HG03571 (cell line): ENCODE measurements around the gene WDCP.
"Not testable (repeated sequence)": the region's sequence is repeated elsewhere in the genome, so short reads cannot be mapped to it uniquely, and the experiment has no call there.

Experiments
- ATAC-seq: cut with Tn5 transposase; IDR thresholded peaks from one replicate; pipeline ENCODE4 v1.9.1; 2021; ENCODE audit not compliant: unreplicated experiment

Gene WDCP

GRCh38 chr2:24022975-24023575, 24.1 kb downstream of the WDCP start:
- ATAC-seq, result no peak

GRCh38 chr2:24022324-24022974, 24.7 kb downstream of the WDCP start:
- no peak for ATAC-seq

DNA sequence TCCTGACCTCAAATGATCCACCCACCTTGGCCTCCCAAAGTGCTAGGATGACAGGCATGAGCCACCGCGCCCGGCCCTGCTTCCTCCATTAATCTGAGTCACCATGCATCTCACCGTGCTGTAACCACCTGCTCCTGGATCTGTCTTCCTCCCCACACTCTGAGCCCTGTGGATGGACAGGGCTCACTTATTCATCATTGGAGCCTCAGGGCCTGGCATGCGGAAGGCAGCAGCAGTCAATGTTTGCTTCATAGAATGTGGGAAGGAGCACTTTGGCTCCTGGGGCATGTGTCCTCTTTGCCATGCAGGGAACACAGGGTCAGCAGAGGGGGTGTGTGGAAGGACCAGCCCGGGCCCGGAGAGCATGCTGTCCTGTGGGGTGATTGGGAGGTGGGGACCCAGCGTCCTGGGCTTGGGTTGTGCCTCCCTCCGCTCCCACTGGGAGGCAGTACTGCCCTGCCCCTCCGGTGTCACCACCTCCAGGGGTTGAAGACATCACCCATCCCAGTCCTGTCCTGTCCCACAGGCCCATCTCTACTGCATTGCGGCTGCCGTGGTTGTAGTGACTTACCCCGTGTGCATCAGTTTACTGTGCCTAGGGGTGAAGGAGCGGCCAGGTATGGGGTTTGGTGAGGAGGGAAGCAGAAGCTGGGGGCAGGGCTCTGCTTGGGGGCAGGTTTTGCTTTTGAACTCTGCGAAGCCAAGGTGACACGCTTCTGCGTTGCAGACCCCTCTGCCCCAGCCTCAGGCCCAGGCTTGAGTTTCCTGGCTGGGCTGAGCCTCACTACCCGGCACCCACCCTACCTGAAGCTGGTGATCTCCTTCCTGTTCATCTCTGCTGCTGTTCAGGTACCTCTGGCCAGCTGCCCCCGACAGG, 25.8 kb downstream of the WDCP start:
- ATAC-seq, result no peak

GRCh38 chr2:24020244-24020643, 26.9 kb downstream of the WDCP start:
- ATAC-seq, result no peak

DNA sequence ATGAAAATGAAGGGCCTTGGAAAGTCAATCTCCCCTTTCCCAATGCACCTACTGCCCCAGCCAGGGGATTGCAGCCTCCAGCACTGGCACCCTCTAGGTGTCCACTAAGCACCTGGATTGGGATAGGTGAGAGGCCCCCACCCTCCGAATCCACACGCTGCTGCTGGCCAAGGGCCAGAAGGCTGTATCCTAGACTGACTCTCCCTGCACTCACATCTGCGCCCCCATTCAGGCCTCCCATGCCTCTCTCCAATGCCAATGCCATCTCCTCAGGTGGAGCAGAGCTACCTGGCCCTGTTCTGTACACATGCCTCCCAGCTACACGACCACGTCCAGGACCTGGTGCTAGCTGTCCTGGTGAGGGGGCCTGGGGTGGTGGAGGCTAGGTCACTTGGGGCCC, 27.5 kb downstream of the WDCP start:
- ATAC-seq, result no peak

DNA sequence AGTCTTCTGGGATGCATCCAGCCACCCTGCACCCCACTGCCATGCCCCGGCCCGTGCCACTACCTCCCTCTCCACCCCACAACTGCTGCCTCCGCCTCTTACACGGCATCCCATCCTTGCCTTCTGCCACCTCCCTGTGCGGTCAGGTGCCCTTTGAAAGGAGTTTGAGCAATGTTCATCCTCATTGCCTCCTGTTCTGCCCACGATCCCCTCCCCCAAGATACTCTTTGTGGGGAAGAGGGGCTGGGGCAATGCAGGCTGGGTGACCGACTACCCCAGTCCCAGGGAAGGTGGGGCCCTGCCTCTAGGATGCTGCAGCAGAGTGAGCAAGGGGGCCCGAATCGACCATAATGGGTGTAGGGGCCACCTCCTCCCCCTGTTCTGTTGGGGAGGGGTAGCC, 28.9 kb downstream of the WDCP start:
- ATAC-seq, result no peak

DNA sequence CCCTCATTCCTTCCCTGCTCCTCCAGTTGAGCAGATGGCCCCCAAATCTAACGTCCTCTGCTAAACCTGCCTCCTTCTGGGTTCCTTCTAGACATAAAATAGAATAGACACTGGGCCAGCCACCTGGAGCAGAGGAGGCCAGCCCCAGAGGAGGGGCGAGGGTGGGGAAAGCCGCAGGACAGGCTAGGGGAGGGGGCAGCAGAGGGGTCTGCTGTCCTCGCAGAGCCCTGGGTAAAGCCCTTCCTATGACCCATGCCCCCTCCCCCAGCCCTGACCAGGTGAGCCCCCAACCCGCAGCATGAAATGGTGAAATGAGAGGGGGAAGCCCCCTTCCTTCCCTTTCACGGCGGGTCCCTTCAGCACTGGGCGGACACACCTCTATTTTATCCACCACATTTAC, 29.5 kb downstream of the WDCP start:
- ATAC-seq, result no peak

DNA sequence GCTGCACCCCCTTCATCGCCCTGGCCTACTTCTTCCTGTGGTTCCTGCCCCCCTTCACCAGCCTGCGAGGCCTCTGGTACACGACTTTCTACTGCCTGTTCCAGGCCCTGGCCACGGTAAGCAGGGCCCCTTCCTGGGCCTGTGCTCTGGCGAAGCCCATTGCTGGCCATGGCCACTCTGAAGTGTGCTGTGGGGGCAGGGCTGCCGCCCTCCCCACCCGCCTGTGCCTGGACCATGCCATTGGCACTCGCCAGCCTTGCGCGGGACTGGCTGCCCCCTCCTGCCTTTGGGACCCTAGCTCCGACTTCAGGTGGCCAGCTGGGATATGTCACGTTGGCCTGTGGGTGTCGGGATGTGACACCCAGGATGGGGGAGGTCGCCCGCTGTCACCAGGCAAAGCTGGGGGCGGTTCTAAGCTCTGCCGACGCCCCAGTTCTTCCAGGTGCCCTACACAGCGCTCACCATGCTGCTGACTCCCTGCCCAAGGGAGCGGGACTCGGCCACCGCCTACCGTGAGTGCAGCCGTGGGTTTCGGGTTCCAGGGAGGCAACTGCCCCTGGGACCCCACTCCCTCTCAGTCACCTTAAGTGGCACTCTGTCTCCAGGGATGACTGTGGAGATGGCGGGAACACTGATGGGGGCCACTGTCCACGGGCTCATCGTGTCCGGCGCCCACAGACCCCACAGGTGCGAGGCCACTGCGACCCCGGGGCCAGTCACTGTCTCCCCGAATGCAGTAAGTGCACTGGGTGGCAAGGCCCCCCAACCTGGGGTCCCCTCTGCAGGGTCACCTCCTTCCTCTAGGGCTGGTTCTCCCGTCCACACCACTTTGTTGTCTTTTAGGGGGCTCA, 30.1 kb downstream of the WDCP start:
- ATAC-seq, result no peak

GRCh38 chr2:24016376-24016761, 30.8 kb downstream of the WDCP start:
- no peak for ATAC-seq

- ATAC-seq, result no peak
Observed at GRCh38 chr2:24015562-24016375, 31.4 kb downstream of the WDCP start.

DNA sequence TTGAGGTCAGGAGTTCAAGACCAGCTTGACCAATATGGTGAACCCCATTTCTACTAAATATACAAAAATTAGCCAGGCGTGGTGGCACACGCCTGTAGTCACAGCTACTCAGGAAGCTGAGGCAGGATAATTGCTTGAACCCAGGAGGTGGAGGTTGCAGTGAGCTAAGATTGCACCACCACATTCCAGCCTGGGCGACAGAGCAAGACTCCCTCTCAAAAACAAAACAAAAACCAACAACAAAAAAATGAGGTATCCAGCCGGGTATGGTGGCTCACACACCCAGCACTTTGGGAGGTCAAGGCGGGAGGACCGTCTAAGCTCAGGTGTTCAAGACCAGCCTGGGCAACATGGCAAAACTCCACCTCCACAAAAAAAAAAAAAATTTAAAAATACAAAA, 32.3 kb downstream of the WDCP start:
- not testable (repeated sequence) for ATAC-seq

DNA sequence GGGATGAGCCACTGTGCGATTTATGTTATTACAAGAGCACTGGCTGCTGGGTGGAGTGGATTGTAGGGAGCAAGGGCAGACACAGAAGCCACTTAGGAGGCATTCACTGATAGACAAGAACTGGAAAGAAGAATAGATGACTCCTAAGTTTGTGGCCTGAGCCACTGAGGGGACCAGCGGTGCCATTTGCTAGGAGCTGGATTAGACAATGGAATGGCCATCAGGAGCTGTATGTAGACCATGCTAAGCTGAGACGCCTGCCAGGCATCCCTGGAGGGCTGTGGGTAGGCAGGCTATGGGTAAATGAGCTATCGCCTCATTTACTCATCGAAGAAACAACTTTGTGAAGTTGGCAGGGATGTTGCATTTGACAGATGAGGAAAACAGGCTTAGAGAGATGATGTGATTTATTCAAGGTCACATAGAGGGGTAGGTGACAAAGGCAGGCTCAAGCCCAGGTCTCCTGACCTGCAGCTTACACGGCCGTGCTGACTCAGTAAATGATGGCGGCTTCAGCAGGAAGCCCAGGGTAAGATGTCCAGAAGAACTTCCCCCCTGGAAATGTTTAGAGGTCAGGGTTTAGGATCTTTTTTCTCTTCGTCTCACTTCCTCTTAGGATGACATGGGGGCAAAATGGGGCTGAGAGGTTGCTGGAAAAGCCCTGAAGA, 34.5 kb downstream of the WDCP start:
- ATAC-seq, result no peak

DNA sequence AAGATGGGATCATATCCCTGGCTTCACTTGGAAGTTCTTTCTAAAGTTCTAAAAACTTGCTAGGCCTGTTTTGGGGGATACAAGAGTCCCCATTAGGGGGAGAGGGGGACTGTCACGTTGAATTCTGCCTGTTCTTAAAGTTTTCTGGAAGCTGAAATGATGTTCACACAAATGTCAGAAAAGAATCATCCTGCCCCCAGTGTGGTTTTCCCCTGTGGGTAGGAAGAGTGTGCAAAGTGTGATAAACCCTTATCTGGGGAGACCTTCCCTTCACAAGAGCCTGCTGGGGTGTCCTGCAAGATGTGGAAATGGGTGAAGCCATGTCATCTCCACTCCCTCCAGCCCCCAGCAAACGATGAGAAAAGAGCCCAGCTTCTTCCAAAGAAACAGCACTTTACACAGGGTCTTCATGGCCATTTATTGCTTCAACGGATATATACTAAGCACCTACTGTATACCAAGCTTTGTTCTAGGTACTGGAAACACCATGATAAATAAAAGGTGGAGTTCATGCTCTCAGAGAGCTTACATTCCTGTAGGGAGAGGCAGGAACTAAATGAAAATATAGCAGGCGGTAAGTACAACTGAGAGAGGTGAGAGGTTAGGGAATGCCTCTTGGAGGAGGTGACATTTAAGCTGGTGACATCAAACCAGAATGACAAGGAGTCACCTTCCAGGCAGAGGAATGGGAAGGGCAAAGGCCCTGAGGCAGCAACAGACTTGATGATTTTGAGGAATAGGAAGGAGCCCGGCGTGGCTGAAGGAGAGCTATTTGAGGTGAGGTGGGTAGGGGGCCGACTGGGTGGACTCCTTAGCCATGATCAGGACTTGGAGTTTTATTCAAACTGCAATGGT, 35.7 kb downstream of the WDCP start:
- ATAC-seq, result no peak

- ATAC-seq, result no peak
Observed at GRCh38 chr2:24010477-24011249, 36.5 kb downstream of the WDCP start.

- ATAC-seq, result no peak
Observed at GRCh38 chr2:24009680-24010476, 37.3 kb downstream of the WDCP start, which contains the start of gene MFSD2B. Gene MFSD2B, plus strand, starts transcription at chr2:24010085. Its CDS starts 12 bp downstream, at chr2:24010097.

DNA sequence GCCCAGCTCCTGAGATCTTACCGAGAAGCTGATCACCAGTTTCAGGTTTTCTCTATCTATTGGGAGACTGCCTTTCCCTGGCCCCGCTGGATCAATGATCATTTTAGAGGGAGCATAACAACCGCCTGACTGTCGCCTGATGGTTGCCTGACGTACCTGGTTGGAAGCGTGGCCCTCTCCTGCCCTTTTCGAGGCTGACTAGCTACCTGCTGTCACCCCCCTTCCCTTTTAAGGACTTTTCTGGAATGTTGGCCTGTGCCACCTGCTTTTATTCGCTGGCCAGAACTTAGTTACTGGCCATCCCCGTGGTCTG, 37.9 kb downstream of the WDCP start:
- no peak for ATAC-seq

DNA sequence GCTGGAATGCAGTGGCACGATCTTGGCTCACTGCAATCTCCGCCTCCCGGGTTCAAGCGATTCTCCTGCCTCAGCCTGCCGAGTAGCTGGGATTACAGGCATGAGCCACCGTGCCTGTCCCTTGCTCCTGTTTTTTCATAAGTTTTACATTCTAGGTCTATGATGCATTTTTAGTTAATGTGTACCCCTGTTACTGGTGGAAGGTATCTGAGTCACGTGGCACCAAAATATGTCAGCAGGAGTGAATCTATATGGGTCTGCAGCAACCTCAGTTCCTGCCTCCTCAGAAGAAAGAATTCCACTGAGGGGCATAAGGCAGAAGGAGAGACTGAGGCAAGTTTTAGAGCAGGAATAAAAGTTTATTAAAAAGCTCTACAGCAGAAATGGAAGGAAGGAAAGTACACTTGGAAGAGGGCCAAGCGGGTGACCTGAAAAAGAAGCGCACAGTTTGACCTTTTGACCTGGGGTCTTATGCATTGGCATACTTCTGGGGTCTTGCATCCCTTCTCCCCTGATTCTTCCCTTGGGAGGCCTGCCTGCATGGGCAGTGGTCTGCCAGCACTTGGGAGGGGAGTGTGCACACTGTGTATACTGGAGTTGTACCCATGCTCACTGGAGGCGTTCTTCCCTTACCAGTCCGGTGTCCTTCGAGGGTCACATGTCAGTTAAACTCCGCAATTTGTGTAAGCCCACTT, 38.4 kb downstream of the WDCP start:
- ATAC-seq, result no peak
